Astrocyte (in vitro differentiated cells and primary cell): Measurements from ENCODE around the gene C1QL4.

Experiments used
- CTCF ChIP-seq: IDR thresholded peaks from 2 replicates; pipeline ENCODE4 v1.5.1; 2011; ENCODE audit warnings: low read depth, mild to moderate bottlenecking, inconsistent platforms, low read length, moderate library complexity; ENCODE audit not compliant: insufficient read depth
- EZH2 ChIP-seq: IDR thresholded peaks from 2 replicates; pipeline ENCODE4 v1.6.1; 2012; ENCODE audit warnings: mild to moderate bottlenecking, low read length, inconsistent platforms; ENCODE audit not compliant: insufficient read depth

DNA sequence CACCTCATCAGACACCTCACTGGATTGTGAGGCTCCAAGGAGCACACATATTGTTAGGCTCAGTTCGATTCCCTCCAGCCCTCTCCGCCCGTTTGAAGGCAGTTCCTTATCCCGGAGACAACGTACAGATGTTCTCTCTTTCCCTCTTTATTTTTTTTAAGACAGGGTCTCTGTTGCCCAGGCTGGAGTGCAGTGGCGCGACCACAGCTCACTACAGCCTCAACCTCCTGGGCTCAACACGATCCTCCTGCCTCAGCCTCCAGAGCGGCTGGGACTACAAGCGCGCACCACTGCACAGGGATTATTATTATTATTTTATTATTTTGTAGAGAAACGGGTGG, 14.7 kb downstream of the C1QL4 start:
- TF ChIP-seq CTCF: no peak
- no peak for TF ChIP-seq EZH2
